Subcutaneous abdominal adipose tissue (tissue), 5 donors: ENCODE measurements around the gene KRT83.
"Not testable (repeated sequence)": the region's sequence is repeated elsewhere in the genome, so short reads cannot be mapped to it uniquely, and the experiment has no call there.

Experiments used
- H3K27ac ChIP-seq: one replicate; pipeline ENCODE4 v1.7.0; 2013; ENCODE audit warnings: low read depth, mild to moderate bottlenecking, inconsistent platforms, low read length, moderate library complexity
- H3K27me3 ChIP-seq, 5 donors: one replicate each; pipeline ENCODE4 v1.7.0; 2013; ENCODE audit warnings: low read length in 5 of 5, inconsistent platforms in 1 of 5; ENCODE audit not compliant: control insufficient read depth in 5 of 5, insufficient read depth in 4 of 5
- H3K36me3 ChIP-seq, 5 donors: one replicate each; pipeline ENCODE4 v1.7.0; 2013; ENCODE audit warnings: low read length in 5 of 5; ENCODE audit not compliant: control insufficient read depth in 5 of 5, insufficient read depth in 5 of 5
- H3K4me1 ChIP-seq, 5 donors: one replicate each; pipeline ENCODE4 v1.7.0; 2013; ENCODE audit warnings: low read length in 5 of 5, mild to moderate bottlenecking in 3 of 5, moderate library complexity in 1 of 5; ENCODE audit not compliant: control insufficient read depth in 5 of 5, insufficient read depth in 5 of 5
- H3K4me3 ChIP-seq, 5 donors: one replicate each; pipeline ENCODE4 v1.7.0; 2013; ENCODE audit warnings: low read length in 5 of 5, low read depth in 1 of 5
- H3K9ac ChIP-seq, 5 donors: one replicate each; pipeline ENCODE4 v1.7.0; 2013; ENCODE audit warnings: low read length in 5 of 5, mild to moderate bottlenecking in 4 of 5, moderate library complexity in 3 of 5
- H3K9me3 ChIP-seq, 5 donors: one replicate each; pipeline ENCODE4 v1.7.0; 2013; ENCODE audit warnings: low read length in 5 of 5; ENCODE audit not compliant: control insufficient read depth in 5 of 5
- donor health status: healthy.
- donor health status: healthy.
- donor health status: healthy.
- donor health status: healthy.
- donor health status: healthy.

The KRT83 gene

GRCh38 chr12:52323416-52324152, 2.4 kb upstream of the KRT83 start:
- H3K36me3 ChIP-seq, result no peaks in the 10 kb centered on the region
- H3K4me3 ChIP-seq, result no peak overlapping the region
- no peaks in the 10 kb centered on the region for H3K9me3 ChIP-seq
- H3K4me1 ChIP-seq, result no peaks in the 10 kb centered on the region
- no peak overlapping the region for H3K9ac ChIP-seq
- no peak overlapping the region for H3K27ac ChIP-seq
- peaks cover 25 to 60% (median 40%) of the 10 kb centered on the region in 5 donors for H3K27me3 ChIP-seq

GRCh38 chr12:52323001-52323400, 1.8 kb upstream of the KRT83 start:
- Histone ChIP-seq H3K9ac (no peak overlapping the region), H3K36me3 (no peaks in the 10 kb centered on the region), H3K4me3 (no peak overlapping the region), H3K9me3 (no peaks in the 10 kb centered on the region), H3K27ac (no peak overlapping the region), H3K27me3 (peaks cover 25 to 62% (median 40%) of the 10 kb centered on the region in 5 donors), H3K4me1 (no peaks in the 10 kb centered on the region)

GRCh38 chr12:52322069-52322468, 871 bp upstream of the KRT83 start:
- H3K27me3 ChIP-seq, result peaks cover 25 to 61% (median 40%) of the 10 kb centered on the region in 5 donors
- no peak overlapping the region for H3K4me3 ChIP-seq
- H3K36me3 ChIP-seq, result no peaks in the 10 kb centered on the region
- no peak overlapping the region for H3K27ac ChIP-seq
- H3K4me1 ChIP-seq, result no peaks in the 10 kb centered on the region
- no peaks in the 10 kb centered on the region for H3K9me3 ChIP-seq
- no peak overlapping the region for H3K9ac ChIP-seq

- peaks cover 25 to 56% (median 40%) of the 10 kb centered on the region in 5 donors for H3K27me3 ChIP-seq
- H3K4me3 ChIP-seq, result no peak overlapping the region
- no peak overlapping the region for H3K27ac ChIP-seq
- no peaks in the 10 kb centered on the region for H3K36me3 ChIP-seq
- H3K9ac ChIP-seq, result no peak overlapping the region
- H3K4me1 ChIP-seq, result no peaks in the 10 kb centered on the region
- H3K9me3 ChIP-seq, result no peaks in the 10 kb centered on the region
These were observed 220 bp upstream of the KRT83 start for GRCh38 chr12:52321418-52321817.

- Histone ChIP-seq H3K4me1 (no peaks in the 10 kb centered on the region), H3K4me3 (no peak overlapping the region), H3K9ac (no peak overlapping the region), H3K27me3 (peaks cover 32 to 61% (median 41%) of the 10 kb centered on the region in 5 donors), H3K9me3 (no peaks in the 10 kb centered on the region), H3K36me3 (no peaks in the 10 kb centered on the region), H3K27ac (no peak overlapping the region)
These were observed 2.1 kb downstream of the KRT83 start for GRCh38 chr12:52319097-52319496.

GRCh38 chr12:52318241-52318990, 2.8 kb downstream of the KRT83 start:
- no peak overlapping the region for H3K27ac ChIP-seq
- H3K36me3 ChIP-seq, result no peaks in the 10 kb centered on the region
- peaks cover 34 to 60% (median 45%) of the 10 kb centered on the region in 5 donors for H3K27me3 ChIP-seq
- no peaks in the 10 kb centered on the region for H3K4me1 ChIP-seq
- no peak overlapping the region for H3K9ac ChIP-seq
- H3K9me3 ChIP-seq, result no peaks in the 10 kb centered on the region
- no peak overlapping the region for H3K4me3 ChIP-seq

- Histone ChIP-seq H3K4me1 (no peaks in the 10 kb centered on the region), H3K36me3 (no peaks in the 10 kb centered on the region), H3K9me3 (no peaks in the 10 kb centered on the region), H3K9ac (no peak overlapping the region), H3K4me3 (no peak overlapping the region), H3K27ac (no peak overlapping the region), H3K27me3 (peaks cover 35 to 58% (median 48%) of the 10 kb centered on the region in 5 donors)
These were observed 3.6 kb downstream of the KRT83 start for GRCh38 chr12:52317468-52318052.

GRCh38 chr12:52316701-52317100, 4.5 kb downstream of the KRT83 start:
- Histone ChIP-seq H3K27ac (no peak overlapping the region), H3K36me3 (no peaks in the 10 kb centered on the region), H3K9ac (no peak overlapping the region), H3K9me3 (no peaks in the 10 kb centered on the region), H3K4me1 (no peaks in the 10 kb centered on the region), H3K4me3 (no peak overlapping the region), H3K27me3 (peaks cover 30 to 54% (median 45%) of the 10 kb centered on the region in 5 donors)

GRCh38 chr12:52316290-52316689, 4.9 kb downstream of the KRT83 start:
- H3K27me3 ChIP-seq, result peaks cover 25 to 54% (median 46%) of the 10 kb centered on the region in 5 donors
- H3K36me3 ChIP-seq, result no peaks in the 10 kb centered on the region
- H3K4me3 ChIP-seq, result no peak overlapping the region
- H3K4me1 ChIP-seq, result no peaks in the 10 kb centered on the region
- H3K9me3 ChIP-seq, result no peaks in the 10 kb centered on the region
- H3K27ac ChIP-seq, result no peak overlapping the region
- no peak overlapping the region for H3K9ac ChIP-seq

- H3K27me3 ChIP-seq, result peaks cover 22 to 53% (median 44%) of the 10 kb centered on the region in 5 donors
- H3K4me3 ChIP-seq, H3K27ac ChIP-seq, H3K36me3 ChIP-seq, H3K9me3 ChIP-seq, H3K4me1 ChIP-seq, H3K9ac ChIP-seq: not testable (repeated sequence)
These were observed 5.5 kb downstream of the KRT83 start for GRCh38 chr12:52315721-52316120.
